GM12801 (cell line): Measurements from ENCODE around the gene CNOT4.

Source experiments
- CTCF ChIP-seq: IDR thresholded peaks from one replicate; pipeline ENCODE4 v1.5.1; 2011; ENCODE audit warnings: control low read depth; ENCODE audit not compliant: insufficient read length; ENCODE audit errors: extremely low read depth

The CNOT4 gene

GRCh38 chr7:135383525-135384175 lies 126.3 kb downstream of the CNOT4 start:
- TF ChIP-seq CTCF = no peak

- TF ChIP-seq CTCF = no peak
Measured at GRCh38 chr7:135382173-135382572, 127.7 kb downstream of the CNOT4 start.

GRCh38 chr7:135381369-135381768 lies 128.5 kb downstream of the CNOT4 start:
- TF ChIP-seq CTCF = no peak

GRCh38 chr7:135380351-135380750 lies 129.6 kb downstream of the CNOT4 start:
- no peak for TF ChIP-seq CTCF

GRCh38 chr7:135377171-135377570 lies 132.7 kb downstream of the CNOT4 start:
- no peak for TF ChIP-seq CTCF

- TF ChIP-seq CTCF = no peak
Measured at GRCh38 chr7:135375908-135376699, 133.8 kb downstream of the CNOT4 start.

GRCh38 chr7:135374736-135375135 lies 135.2 kb downstream of the CNOT4 start:
- no peak for TF ChIP-seq CTCF
